T47D (cell line): ENCODE data around the gene ASS1.

ENCODE experiments used
- DNase-seq, 2 experiments: peaks; one replicate each; pipeline versions ENCODE4 v3.0.0 to v3.0.0-alpha.2; 2011 to 2012; ENCODE audit warnings: low read depth in 1 of 2, low spot score in 1 of 2
- JUND ChIP-seq: IDR thresholded peaks from 2 replicates; pipeline ENCODE4 v1.6.1; 2012; ENCODE audit warnings: low read depth
- in situ Hi-C: cut with HindIII; loops from 2 replicates; pipeline ENCODE4 v1.10.0; 2016; ENCODE audit warnings: low sequenced_read_pairs, low pct_unique_long_range_greater_than_20kb

The ASS1 gene

DNA sequence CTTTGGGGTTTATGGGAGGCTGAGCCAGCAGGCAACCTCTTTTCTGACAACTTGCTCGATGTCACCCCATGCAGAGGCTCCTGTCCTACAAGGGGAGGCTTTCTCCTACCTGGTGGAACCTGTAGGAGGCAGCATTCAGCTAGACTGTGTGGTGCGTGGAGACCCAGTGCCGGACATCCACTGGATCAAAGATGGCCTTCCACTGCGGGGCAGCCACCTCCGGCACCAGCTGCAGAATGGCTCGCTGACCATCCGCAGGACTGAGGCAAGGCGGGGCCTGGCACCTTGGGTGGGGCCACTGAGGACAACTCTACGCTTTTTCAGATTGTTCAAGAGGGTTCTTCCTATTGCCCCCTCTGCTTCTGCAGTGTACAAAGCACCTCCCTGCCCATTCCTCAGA is 36.1 kb upstream of the ASS1 start:
- in situ Hi-C loops, result no loop called here

DNA sequence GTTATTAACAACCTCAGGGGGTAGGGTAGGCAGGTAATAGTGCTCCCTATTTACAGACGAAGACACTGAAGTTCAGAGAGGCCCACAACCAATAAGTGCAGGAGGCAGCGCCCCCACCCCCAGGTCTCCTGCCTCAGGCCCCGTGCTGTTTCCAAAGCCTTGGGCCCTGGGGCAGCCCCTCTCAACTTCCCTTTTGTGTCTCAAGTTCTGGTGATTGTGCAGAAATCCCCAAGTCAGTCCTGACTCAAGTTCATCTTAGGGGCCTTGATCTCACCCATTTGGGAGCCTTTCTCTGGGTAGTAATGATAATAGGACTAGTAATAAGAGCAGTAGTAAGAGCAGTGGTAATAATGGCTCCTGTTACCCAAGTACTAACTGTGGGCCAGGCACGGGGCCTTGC is 35.5 kb upstream of the ASS1 start:
- no peak for DNase-seq
- in situ Hi-C loops, result no loop called here
- no peak for TF ChIP-seq JUND

More for the DNA sequence above, 36.1 kb upstream of the ASS1 start:
- TF ChIP-seq JUND, result no peak
- DNase-seq, result no peak

DNA sequence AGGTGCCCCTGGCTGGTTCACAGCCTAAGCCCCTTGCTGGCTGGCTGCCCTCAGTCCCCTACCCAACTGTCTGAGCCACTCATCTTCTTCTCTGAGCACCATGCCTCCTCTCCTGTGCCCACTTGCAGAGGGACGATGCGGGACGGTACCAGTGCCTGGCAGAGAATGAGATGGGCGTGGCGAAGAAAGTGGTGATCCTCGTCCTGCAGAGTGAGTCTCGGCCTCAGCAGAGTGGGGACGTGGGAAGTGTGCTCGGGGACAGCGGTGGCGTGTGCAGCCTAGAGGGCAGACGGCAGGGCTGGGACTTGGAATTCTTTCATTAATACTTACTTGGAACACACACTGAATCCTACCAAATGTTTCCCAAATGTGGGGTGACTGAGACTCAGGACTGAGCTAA is 34.3 kb upstream of the ASS1 start:
- no peak for TF ChIP-seq JUND
- no peak for DNase-seq
- in situ Hi-C loops, result no loop called here

DNA sequence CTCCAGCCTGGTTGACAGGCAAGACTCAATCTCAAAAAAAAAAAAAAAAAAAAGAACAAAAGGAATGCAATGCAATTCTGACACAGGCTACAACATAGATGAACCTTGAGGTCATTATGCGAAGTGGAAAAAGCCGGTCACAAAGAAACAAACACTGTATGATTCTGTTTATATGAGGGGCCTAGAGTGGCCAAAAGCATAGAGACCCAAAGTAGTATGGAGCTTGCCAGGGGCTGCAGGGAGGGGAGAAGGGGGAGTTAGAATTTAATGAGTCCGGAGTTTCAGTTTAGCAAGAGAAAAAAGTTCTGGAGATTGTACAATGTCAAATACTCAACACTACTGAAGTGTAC is 33.2 kb upstream of the ASS1 start:
- in situ Hi-C loops, result no loop called here
- no peak for TF ChIP-seq JUND
- no peak for DNase-seq

DNA sequence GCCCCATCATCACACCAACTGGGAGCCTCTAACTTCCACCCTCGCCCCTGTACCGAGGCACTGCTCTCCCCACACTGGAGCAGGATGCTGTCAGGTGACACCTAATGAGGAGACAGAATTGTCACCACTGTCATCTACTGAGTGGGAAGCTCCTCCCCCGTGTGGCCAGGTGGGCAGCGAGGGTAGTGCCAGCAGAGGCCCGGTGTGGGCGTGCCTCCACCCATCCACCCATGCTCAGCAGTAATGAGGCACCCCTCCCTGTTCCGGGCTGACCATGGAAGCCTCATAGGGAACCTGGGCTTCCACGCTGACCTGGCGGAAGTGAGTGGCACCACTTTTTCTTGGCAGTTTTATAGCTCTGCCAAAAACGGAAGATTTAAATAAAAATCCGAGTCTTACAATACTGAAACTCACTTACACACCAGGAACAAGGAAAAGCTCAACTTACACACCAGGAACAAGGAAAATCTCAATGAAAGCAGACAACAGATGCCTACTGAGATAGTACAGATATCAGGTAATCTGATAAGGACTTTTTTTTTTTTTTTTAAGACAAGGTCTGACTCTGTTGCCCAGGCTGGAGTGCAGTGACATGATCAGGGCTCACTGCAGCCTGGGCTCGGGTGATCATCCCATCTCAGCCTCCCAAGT is 30.6 kb upstream of the ASS1 start:
- in situ Hi-C loops, result no loop called here
- no peak for DNase-seq
- no peak for TF ChIP-seq JUND

DNA sequence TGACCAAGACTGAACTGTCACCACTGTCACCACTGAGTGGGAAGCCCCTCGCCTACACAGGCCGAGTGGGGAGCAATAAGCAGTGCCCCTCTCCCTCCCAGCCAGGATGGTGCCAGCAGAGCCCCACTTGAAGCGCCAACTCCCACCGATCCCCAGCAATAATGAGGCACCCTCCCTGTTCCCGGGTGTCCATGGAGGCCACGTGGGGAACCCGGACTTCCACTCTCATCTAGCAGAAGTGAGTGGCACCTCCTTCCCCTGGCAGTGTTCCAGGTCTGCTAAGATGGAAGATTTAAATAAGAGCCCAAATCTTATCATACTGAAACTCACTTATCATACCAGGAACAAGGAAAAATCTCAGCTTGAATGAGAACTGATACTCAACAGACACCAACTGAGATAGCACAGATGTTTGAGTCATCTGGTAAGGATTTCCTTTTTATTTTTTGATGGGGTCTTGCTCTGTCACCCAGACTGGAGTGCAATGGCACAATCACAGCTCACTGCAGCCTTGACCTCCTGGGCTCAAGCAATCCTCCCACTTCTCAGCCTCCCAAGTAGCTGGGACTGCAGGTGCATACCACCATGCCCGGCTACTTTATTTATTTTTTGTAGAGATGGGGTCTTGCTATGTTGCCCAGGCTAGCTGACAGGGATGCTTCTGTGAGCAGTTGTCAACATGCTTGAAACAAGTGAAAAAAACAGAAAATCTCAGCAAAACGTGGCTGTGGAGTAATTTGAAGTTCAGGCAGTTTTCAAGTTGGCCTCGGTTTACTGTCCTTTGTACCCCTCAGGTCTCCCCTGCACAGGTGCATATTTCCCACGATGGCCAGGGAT is 29.6 kb upstream of the ASS1 start:
- no peak for DNase-seq
- no peak for TF ChIP-seq JUND
- in situ Hi-C loops, result no loop called here

DNA sequence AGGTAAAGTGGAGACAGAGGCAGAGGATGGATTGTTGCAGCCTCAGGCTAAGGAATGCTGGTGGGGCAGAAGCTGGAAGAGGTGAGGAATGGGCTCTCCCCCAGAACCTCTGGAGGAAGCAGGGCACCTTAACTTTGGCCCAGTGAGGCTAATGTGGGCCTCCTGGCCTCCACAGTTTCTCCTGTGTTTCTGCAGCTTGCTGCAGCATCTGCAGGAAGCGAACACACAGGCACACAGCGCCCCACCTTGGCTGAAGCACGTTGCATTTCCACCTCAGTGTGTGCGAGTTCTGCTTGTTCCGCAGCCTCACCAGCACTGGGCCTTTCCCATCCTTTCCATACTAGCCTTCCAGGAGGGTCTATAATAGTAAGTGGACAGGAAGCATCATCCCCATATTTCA is 27.2 kb upstream of the ASS1 start:
- in situ Hi-C loops, result no loop called here
- no peak for TF ChIP-seq JUND
- DNase-seq, result peak in 1 of 2 experiments; percentile 49

DNA sequence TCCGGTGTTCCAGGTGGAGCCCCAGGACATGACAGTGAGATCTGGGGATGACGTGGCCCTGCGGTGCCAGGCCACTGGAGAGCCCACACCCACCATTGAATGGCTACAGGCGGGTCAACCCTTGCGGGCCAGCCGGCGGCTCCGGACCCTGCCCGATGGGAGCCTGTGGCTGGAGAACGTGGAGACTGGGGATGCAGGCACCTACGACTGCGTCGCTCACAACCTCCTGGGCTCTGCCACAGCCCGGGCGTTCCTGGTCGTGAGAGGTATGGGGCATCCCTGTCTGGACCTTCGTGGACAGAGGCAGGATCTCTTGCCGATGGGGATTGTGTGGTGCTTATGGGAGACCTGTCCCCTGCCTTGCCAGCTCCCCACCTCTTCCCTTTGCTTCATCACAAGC is 26.0 kb upstream of the ASS1 start:
- no peak for TF ChIP-seq JUND
- no peak for DNase-seq
- in situ Hi-C loops, result no loop called here

DNA sequence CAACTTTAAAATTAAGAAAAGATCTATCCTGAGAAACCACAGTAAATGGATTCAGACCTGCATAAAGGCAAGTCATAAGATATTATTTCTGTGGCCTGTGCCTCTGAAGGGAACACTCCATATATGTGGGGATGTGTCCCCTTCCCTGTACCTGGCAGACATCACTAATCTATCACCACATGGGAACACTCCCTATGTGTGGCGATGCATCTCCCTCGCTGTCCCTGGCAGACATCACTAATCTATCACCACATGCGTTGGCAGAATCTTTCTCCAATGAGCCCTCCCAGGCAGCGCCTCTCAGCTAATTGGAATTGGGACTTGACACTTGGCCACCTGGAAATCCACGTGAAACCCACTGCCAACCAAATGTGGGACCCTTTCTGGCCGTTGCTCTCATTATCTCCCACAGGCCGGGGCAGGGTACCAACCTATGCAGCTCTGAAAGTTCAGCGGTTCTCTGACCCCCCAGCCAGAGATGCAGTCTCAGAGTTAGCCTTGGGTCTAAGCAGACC is 25.2 kb upstream of the ASS1 start:
- no peak for DNase-seq
- no peak for TF ChIP-seq JUND
- in situ Hi-C loops, result no loop called here

DNA sequence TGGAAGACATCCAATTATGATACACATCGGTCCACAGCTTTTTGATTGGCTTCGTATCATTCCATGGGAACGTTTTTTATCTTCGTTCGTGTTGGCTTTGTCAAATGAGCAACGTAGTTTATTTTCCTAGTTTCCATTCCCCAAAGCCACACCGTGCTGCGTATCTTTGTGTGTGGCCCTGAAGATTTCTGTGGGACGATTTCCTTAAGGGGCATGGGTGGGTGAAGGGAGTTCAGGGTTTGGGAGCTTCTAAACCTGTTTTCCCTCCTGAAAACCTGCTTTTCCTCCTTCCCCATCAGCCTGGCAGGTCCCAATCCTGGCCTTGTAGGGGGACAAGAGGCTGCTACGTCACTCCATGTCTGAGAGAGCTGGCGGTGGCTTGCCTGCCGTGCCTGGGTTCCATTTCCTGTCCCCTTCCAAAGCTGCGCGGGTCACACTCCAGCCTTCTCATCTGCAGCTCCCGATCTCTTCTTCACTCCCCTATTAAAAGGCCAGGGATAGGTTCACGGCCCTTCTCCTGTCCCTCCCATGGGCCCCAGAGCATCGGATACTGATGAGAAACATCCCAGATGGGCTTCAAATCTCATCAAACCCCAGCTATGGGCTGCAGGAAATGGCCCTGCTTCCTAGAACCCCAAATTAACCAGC is 23.5 kb upstream of the ASS1 start:
- DNase-seq, result no peak
- no peak for TF ChIP-seq JUND
- in situ Hi-C loops, result no loop called here

DNA sequence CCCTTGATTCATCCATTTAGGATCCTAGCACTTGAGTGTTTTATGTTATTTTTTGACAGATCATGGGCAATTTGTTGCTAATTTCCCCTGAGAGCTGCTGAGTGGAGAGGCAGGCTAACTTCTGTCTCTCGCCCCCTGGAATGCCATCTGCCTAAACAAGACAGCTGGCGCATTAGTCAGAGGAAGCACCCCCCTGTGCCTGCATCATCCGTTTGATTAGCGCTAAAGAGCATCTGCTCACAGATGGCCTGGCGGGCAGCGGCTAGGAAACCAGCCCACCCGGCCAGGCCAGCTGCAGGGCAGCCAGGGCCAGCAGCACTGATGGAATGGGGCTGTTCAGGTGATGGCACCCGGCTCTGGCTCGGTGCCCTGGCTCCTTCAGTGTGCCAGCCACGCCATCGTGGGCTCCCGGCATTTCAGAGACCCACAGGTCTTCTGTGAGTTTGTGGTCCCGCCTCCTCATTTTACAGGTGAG is 22.9 kb upstream of the ASS1 start:
- in situ Hi-C loops, result no loop called here
- no peak for DNase-seq
- TF ChIP-seq JUND, result no peak

DNA sequence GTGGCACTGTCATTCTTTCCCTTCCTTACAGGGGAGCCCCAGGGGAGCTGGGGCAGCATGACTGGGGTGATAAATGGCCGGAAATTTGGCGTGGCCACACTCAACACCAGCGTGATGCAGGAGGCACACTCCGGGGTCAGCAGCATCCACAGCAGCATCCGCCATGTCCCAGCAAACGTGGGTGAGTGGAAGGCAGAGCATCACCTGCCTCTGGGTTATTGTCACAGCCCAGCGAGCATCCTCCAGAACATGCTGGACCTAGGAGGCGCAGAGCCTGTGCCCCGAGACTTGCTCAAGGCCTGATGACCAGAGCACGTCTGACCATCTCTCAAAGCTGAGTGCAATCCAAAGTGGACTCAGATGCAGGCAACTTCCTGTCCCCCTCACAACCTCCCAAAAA is 22.2 kb upstream of the ASS1 start:
- no peak for DNase-seq
- TF ChIP-seq JUND, result no peak
- in situ Hi-C loops, result no loop called here

DNA sequence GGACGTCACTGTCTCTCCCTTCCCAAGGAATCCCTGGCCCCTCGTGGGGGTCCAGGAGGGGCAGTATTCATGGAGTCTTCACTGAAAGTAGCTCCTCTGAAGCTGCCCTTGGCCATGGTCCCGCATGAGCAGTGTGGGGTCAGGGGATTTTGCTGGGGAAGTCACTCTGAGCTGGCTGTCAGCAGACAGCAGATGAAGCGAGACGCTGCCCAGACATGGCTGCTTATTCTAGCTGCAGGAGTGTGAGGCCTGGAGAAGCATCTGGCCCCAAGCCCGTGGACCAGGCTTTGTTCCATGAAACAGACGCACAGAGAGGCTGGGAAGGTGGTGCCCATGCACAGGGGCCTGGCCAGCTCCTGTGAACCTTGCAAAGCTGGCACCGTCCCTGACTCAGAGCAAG is 21.5 kb upstream of the ASS1 start:
- TF ChIP-seq JUND, result no peak
- in situ Hi-C loops, result no loop called here
- DNase-seq, result no peak
